T-helper 17 cell (primary cell): ENCODE results near the gene RASA3. TPM values are rescaled to one million over a fixed set of nuclear protein-coding genes. Genes with fewer than 3 reads are reported as not detected.
"Not testable (repeated sequence)": the region's sequence is repeated elsewhere in the genome, so short reads cannot be mapped to it uniquely, and the experiment has no call there.

ENCODE experiments used
- ATAC-seq: fragments of 150-1000 bp; cut with Tn5 transposase; 2 replicates; pipeline ENCODE4 v1.10.0; 2021; ENCODE audit warnings: mild to moderate bottlenecking, moderate library complexity
- DNase-seq, 3 donors: peaks; one replicate each; pipeline versions ENCODE4 v3.0.0 to v3.0.0-alpha.2; 2020 to 2021
- H3K9me3 ChIP-seq: one replicate; pipeline ENCODE4 v1.7.0; 2013; ENCODE audit warnings: low read length, mild to moderate bottlenecking; ENCODE audit not compliant: control insufficient read depth, poor library complexity, severe bottlenecking
- H3K27ac Mint-ChIP-seq: one replicate; pipeline ENCODE4 v1.8.0; 2022; ENCODE audit warnings: mild to moderate bottlenecking, moderate library complexity, mixed read lengths
- H3K27me3 Mint-ChIP-seq: one replicate; pipeline ENCODE4 v1.8.0; 2022; ENCODE audit warnings: mixed read lengths
- H3K36me3 Mint-ChIP-seq: one replicate; pipeline ENCODE4 v1.8.0; 2022; ENCODE audit warnings: low read depth, mixed read lengths
- H3K4me1 Mint-ChIP-seq: one replicate; pipeline ENCODE4 v1.8.0; 2022; ENCODE audit warnings: mild to moderate bottlenecking, mixed read lengths
- H3K4me3 Mint-ChIP-seq: one replicate; pipeline ENCODE4 v1.8.0; 2022; ENCODE audit warnings: mild to moderate bottlenecking, moderate library complexity, mixed read lengths
- total RNA-seq, 4 donors: library from RNA in 2 of 4; stranded (reverse) in 2 of 4; gene quantifications; one replicate each; pipeline ENCODE4 v1.2.3 and lab custom pipeline; 2022 to 2026

The RASA3 gene
- total RNA-seq, 2 donors from 2014 or later = 204 to 215 TPM

GRCh38 chr13:114024603-114025404, 107.6 kb downstream of the RASA3 start:
- H3K36me3 Mint-ChIP-seq = no peaks in the 10 kb centered on the region
- H3K4me1 Mint-ChIP-seq = peaks cover 6% of the 10 kb centered on the region
- peak overlapping the region; percentile 19 for H3K4me3 Mint-ChIP-seq
- DNase-seq = no peak
- H3K27me3 Mint-ChIP-seq = no peaks in the 10 kb centered on the region
- ATAC-seq = no peak
- H3K27ac Mint-ChIP-seq = no peak overlapping the region
- no peaks in the 10 kb centered on the region for H3K9me3 ChIP-seq

- H3K4me3 Mint-ChIP-seq = no peak overlapping the region
- H3K9me3 ChIP-seq = no peaks in the 10 kb centered on the region
- peak overlapping the region; percentile 75 for H3K27ac Mint-ChIP-seq
- no peaks in the 10 kb centered on the region for H3K27me3 Mint-ChIP-seq
- no peak for DNase-seq
- no peaks in the 10 kb centered on the region for H3K36me3 Mint-ChIP-seq
- peaks cover 6% of the 10 kb centered on the region for H3K4me1 Mint-ChIP-seq
- no peak for ATAC-seq
Measured at GRCh38 chr13:114023716-114024602, 108.5 kb downstream of the RASA3 start.

- peaks cover 6% of the 10 kb centered on the region for H3K4me1 Mint-ChIP-seq
- H3K4me3 Mint-ChIP-seq = no peak overlapping the region
- H3K36me3 Mint-ChIP-seq = no peaks in the 10 kb centered on the region
- no peaks in the 10 kb centered on the region for H3K27me3 Mint-ChIP-seq
- peak overlapping the region; percentile 75 for H3K27ac Mint-ChIP-seq
- no peak for ATAC-seq
- no peaks in the 10 kb centered on the region for H3K9me3 ChIP-seq
- no peak for DNase-seq
Measured at GRCh38 chr13:114022876-114023275, 109.5 kb downstream of the RASA3 start.

GRCh38 chr13:114022309-114022669, 110.1 kb downstream of the RASA3 start:
- Mint-ChIP-seq H3K4me3 (no peak overlapping the region), H3K27me3 (no peaks in the 10 kb centered on the region), H3K36me3 (no peaks in the 10 kb centered on the region), H3K4me1 (peaks cover 6% of the 10 kb centered on the region), H3K27ac (no peak overlapping the region)
- DNase-seq = no peak
- no peaks in the 10 kb centered on the region for H3K9me3 ChIP-seq
- no peak for ATAC-seq

GRCh38 chr13:114021464-114022308, 110.7 kb downstream of the RASA3 start:
- H3K27me3 Mint-ChIP-seq = no peaks in the 10 kb centered on the region
- no peak overlapping the region for H3K4me3 Mint-ChIP-seq
- peaks cover 7% of the 10 kb centered on the region for H3K4me1 Mint-ChIP-seq
- no peaks in the 10 kb centered on the region for H3K9me3 ChIP-seq
- DNase-seq = no peak
- no peak for ATAC-seq
- no peak overlapping the region for H3K27ac Mint-ChIP-seq
- no peaks in the 10 kb centered on the region for H3K36me3 Mint-ChIP-seq

GRCh38 chr13:114020750-114021463, 111.5 kb downstream of the RASA3 start:
- Mint-ChIP-seq H3K27ac (no peak overlapping the region), H3K27me3 (no peaks in the 10 kb centered on the region), H3K4me3 (no peak overlapping the region), H3K36me3 (no peaks in the 10 kb centered on the region), H3K4me1 (peaks cover 6% of the 10 kb centered on the region)
- ATAC-seq (no peak), DNase-seq (no peak)
- no peaks in the 10 kb centered on the region for H3K9me3 ChIP-seq

- H3K27ac Mint-ChIP-seq, ATAC-seq, H3K36me3 Mint-ChIP-seq, H3K4me1 Mint-ChIP-seq, H3K27me3 Mint-ChIP-seq, DNase-seq, H3K9me3 ChIP-seq: not testable (repeated sequence)
- H3K4me3 Mint-ChIP-seq = peak overlapping the region; percentile 45
Measured at GRCh38 chr13:114020134-114020533, 112.3 kb downstream of the RASA3 start.

- H3K4me1 Mint-ChIP-seq = peaks cover 6% of the 10 kb centered on the region
- no peaks in the 10 kb centered on the region for H3K36me3 Mint-ChIP-seq
- ATAC-seq (peak; percentile 58), DNase-seq (peak; percentile 32 to 44 (median 33))
- H3K27ac Mint-ChIP-seq = no peak overlapping the region
- H3K4me3 Mint-ChIP-seq = no peak overlapping the region
- H3K27me3 Mint-ChIP-seq = no peaks in the 10 kb centered on the region
- H3K9me3 ChIP-seq = no peaks in the 10 kb centered on the region
Measured at GRCh38 chr13:114019367-114019766, 113.1 kb downstream of the RASA3 start.

GRCh38 chr13:114018461-114019055, 113.9 kb downstream of the RASA3 start:
- H3K4me3 Mint-ChIP-seq = peak overlapping the region; percentile 3
- no peak for ATAC-seq
- H3K9me3 ChIP-seq = no peaks in the 10 kb centered on the region
- H3K4me1 Mint-ChIP-seq = peaks cover 6% of the 10 kb centered on the region
- DNase-seq = no peak
- no peak overlapping the region for H3K27ac Mint-ChIP-seq
- no peaks in the 10 kb centered on the region for H3K36me3 Mint-ChIP-seq
- H3K27me3 Mint-ChIP-seq = no peaks in the 10 kb centered on the region

GRCh38 chr13:114017966-114018365, 114.5 kb downstream of the RASA3 start:
- Mint-ChIP-seq H3K4me3 (peak overlapping the region; percentile 3), H3K27ac (no peak overlapping the region), H3K4me1 (peaks cover 6% of the 10 kb centered on the region), H3K27me3 (no peaks in the 10 kb centered on the region), H3K36me3 (no peaks in the 10 kb centered on the region)
- DNase-seq = no peak
- no peak for ATAC-seq
- H3K9me3 ChIP-seq = no peaks in the 10 kb centered on the region

GRCh38 chr13:114017028-114017630, 115.3 kb downstream of the RASA3 start:
- Mint-ChIP-seq H3K4me3 (no peak overlapping the region), H3K4me1 (peaks cover 6% of the 10 kb centered on the region), H3K27ac (no peak overlapping the region), H3K27me3 (no peaks in the 10 kb centered on the region), H3K36me3 (no peaks in the 10 kb centered on the region)
- ATAC-seq (no peak), DNase-seq (no peak)
- H3K9me3 ChIP-seq = no peaks in the 10 kb centered on the region
